Panc1 (cell line): ENCODE data around the gene YBEY. TPM values are rescaled to one million over a fixed set of nuclear protein-coding genes. Genes with fewer than 3 reads are reported as not detected.

ENCODE experiments used
- ATAC-seq: fragments of 200-7000 bp; cut with Tn5 transposase; 2 replicates; pipeline ENCODE4 v1.9.1; 2020; ENCODE audit warnings: mild to moderate bottlenecking, moderate library complexity
- BruUV-seq: library from RNA; stranded (reverse); fragments of 400-500 nt; replicated peaks from 2 replicates; lab custom pipeline; 2021; lab: Mats Ljungman, UMichigan
- CTCF ChIA-PET: fragments of 300-600 bp; sonication (Branson Sonifier 250); formaldehyde crosslinking; loops from one replicate; lab custom pipeline; 2022; ENCODE audit warnings: antibody characterized with exemption; lab: Charles Lee
- POLR2A ChIA-PET: fragments of 300-600 bp; sonication (Branson Sonifier 250); formaldehyde crosslinking; loops from one replicate; lab custom pipeline; 2022; ENCODE audit warnings: antibody characterized with exemption; lab: Charles Lee
- DNase-seq: peaks from one replicate; pipeline ENCODE4 v3.0.0-alpha.2; 2010; ENCODE audit warnings: low read depth, low spot score
- H3K27ac ChIP-seq: 2 replicates; pipeline ENCODE4 v1.5.1; 2011; ENCODE audit warnings: mild to moderate bottlenecking, low read length, inconsistent platforms
- H3K27me3 ChIP-seq: fragments of 200-500 bp; sonication (Bioruptor generic); 2 replicates; pipeline ENCODE4 v1.6.0; 2014; ENCODE audit warnings: low read length, inconsistent platforms; ENCODE audit not compliant: control insufficient read depth, insufficient read depth
- H3K36me3 ChIP-seq: fragments of 200-500 bp; sonication (Bioruptor generic); 2 replicates; pipeline ENCODE4 v1.5.1; 2014; ENCODE audit warnings: inconsistent platforms, mild to moderate bottlenecking, low read length, moderate library complexity; ENCODE audit not compliant: control insufficient read depth, insufficient read depth
- H3K4me1 ChIP-seq: 2 replicates; pipeline ENCODE4 v1.5.1; 2011; ENCODE audit warnings: inconsistent platforms, mild to moderate bottlenecking, low read length, moderate library complexity; ENCODE audit not compliant: control insufficient read depth, insufficient read depth
- H3K4me3 ChIP-seq, 2 experiments: 2 replicates each; pipeline ENCODE4 v1.5.1; 2011 to 2012; ENCODE audit warnings: low read depth in 2 of 2, low read length in 2 of 2, mild to moderate bottlenecking in 2 of 2, inconsistent platforms in 1 of 2, moderate library complexity in 1 of 2
- H3K9me3 ChIP-seq: fragments of 200-500 bp; sonication (Bioruptor generic); 2 replicates; pipeline ENCODE4 v1.5.1; 2014; ENCODE audit warnings: low read depth, mild to moderate bottlenecking, inconsistent platforms, low read length, moderate library complexity; ENCODE audit not compliant: control insufficient read depth, insufficient read depth
- POLR2AphosphoS5 ChIP-seq: IDR thresholded peaks from 2 replicates; pipeline ENCODE4 v1.6.1; 2012; ENCODE audit warnings: mild to moderate bottlenecking, low read depth, low read length, moderate library complexity
- SIN3A ChIP-seq: IDR thresholded peaks from 2 replicates; pipeline ENCODE4 v1.6.1; 2012; ENCODE audit warnings: low read depth, mild to moderate bottlenecking, low read length, moderate library complexity, borderline replicate concordance; ENCODE audit not compliant: insufficient read depth
- TCF7L2 ChIP-seq: IDR thresholded peaks from 2 replicates; pipeline ENCODE4 v1.6.1; 2011; ENCODE audit warnings: mild to moderate bottlenecking, low read depth, low read length, inconsistent platforms
- in situ Hi-C: cut with HindIII; loops from 2 replicates; pipeline ENCODE4 v1.10.0; 2016; ENCODE audit warnings: low sequenced_read_pairs, low pct_unique_long_range_greater_than_20kb
- intact Hi-C: fragments of 100-400 bp; cut with micrococcal nuclease; formaldehyde crosslinking; loops from one replicate; pipeline ENCODE4 v1.10.0; 2022; ENCODE audit not compliant: unreplicated experiment
- total RNA-seq: library from RNA; stranded (reverse); gene quantifications from one replicate; pipeline ENCODE4 v1.2.1, GENCODE V29; 2021; ENCODE audit not compliant: unreplicated experiment
- TF ChIP-seq, protein P1 (sequence below): fragments of 450-650 bp; IDR thresholded peaks from 2 replicates; pipeline ENCODE4 v1.5.1; 2017; ENCODE audit warnings: mild to moderate bottlenecking
- TF ChIP-seq, protein P2 (sequence below), 2 experiments: IDR thresholded peaks; 2 replicates each; pipeline ENCODE4 v1.6.1; 2011 to 2012; ENCODE audit warnings: low read depth in 2 of 2, control low read depth in 1 of 2, low read length in 1 of 2, mild to moderate bottlenecking in 1 of 2, moderate library complexity in 1 of 2; ENCODE audit not compliant: insufficient read depth in 1 of 2

Gene YBEY
- total RNA-seq, 1 experiment from 2014 or later: 10.7 TPM

GRCh38 chr21:46264690-46265144 is 21.4 kb upstream of the YBEY start:
- in situ Hi-C loops: no loop called here

GRCh38 chr21:46265736-46266525 is 20.2 kb upstream of the YBEY start:
- peaks cover 2% of the 10 kb centered on the region for H3K36me3 ChIP-seq
- BruUV-seq: no TSS peak
- POLR2A ChIA-PET: no interaction called here

More at GRCh38 chr21:46264690-46265144, 21.4 kb upstream of the YBEY start:
- Histone ChIP-seq H3K4me3 (no peak overlapping the region), H3K4me1 (peaks cover 10% of the 10 kb centered on the region), H3K27me3 (no peaks in the 10 kb centered on the region), H3K9me3 (no peaks in the 10 kb centered on the region), H3K27ac (no peak overlapping the region), H3K36me3 (peaks cover 3% of the 10 kb centered on the region)
- ChIA-PET CTCF (no interaction called here), POLR2A (no interaction called here)
- ATAC-seq: no peak
- no TSS peak for BruUV-seq
- no peak for DNase-seq
- intact Hi-C loops: no loop called here
- TF ChIP-seq, protein P1, sequence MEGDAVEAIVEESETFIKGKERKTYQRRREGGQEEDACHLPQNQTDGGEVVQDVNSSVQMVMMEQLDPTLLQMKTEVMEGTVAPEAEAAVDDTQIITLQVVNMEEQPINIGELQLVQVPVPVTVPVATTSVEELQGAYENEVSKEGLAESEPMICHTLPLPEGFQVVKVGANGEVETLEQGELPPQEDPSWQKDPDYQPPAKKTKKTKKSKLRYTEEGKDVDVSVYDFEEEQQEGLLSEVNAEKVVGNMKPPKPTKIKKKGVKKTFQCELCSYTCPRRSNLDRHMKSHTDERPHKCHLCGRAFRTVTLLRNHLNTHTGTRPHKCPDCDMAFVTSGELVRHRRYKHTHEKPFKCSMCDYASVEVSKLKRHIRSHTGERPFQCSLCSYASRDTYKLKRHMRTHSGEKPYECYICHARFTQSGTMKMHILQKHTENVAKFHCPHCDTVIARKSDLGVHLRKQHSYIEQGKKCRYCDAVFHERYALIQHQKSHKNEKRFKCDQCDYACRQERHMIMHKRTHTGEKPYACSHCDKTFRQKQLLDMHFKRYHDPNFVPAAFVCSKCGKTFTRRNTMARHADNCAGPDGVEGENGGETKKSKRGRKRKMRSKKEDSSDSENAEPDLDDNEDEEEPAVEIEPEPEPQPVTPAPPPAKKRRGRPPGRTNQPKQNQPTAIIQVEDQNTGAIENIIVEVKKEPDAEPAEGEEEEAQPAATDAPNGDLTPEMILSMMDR: no peak

More at GRCh38 chr21:46265736-46266525, 20.2 kb upstream of the YBEY start:
- H3K27me3 ChIP-seq: no peaks in the 10 kb centered on the region
- H3K4me1 ChIP-seq: peaks cover 19% of the 10 kb centered on the region
- CTCF ChIA-PET: no interaction called here
- no peak for DNase-seq
- ATAC-seq: no peak
- H3K4me3 ChIP-seq: no peak overlapping the region
- no peak for TF ChIP-seq SIN3A
- no peak for TF ChIP-seq POLR2AphosphoS5
- TF ChIP-seq, protein P1: no peak
- TF ChIP-seq, protein P2, sequence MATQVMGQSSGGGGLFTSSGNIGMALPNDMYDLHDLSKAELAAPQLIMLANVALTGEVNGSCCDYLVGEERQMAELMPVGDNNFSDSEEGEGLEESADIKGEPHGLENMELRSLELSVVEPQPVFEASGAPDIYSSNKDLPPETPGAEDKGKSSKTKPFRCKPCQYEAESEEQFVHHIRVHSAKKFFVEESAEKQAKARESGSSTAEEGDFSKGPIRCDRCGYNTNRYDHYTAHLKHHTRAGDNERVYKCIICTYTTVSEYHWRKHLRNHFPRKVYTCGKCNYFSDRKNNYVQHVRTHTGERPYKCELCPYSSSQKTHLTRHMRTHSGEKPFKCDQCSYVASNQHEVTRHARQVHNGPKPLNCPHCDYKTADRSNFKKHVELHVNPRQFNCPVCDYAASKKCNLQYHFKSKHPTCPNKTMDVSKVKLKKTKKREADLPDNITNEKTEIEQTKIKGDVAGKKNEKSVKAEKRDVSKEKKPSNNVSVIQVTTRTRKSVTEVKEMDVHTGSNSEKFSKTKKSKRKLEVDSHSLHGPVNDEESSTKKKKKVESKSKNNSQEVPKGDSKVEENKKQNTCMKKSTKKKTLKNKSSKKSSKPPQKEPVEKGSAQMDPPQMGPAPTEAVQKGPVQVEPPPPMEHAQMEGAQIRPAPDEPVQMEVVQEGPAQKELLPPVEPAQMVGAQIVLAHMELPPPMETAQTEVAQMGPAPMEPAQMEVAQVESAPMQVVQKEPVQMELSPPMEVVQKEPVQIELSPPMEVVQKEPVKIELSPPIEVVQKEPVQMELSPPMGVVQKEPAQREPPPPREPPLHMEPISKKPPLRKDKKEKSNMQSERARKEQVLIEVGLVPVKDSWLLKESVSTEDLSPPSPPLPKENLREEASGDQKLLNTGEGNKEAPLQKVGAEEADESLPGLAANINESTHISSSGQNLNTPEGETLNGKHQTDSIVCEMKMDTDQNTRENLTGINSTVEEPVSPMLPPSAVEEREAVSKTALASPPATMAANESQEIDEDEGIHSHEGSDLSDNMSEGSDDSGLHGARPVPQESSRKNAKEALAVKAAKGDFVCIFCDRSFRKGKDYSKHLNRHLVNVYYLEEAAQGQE (IDR thresholded peaks at IDR 0.05; ENCODE audit: insufficient read depth in 1 of 2, low read depth in 2 of 2, low read length in 1 of 2): no peak
- TF ChIP-seq TCF7L2: no peak
- intact Hi-C loops (no loop called here), in situ Hi-C loops (no loop called here)
- no peak overlapping the region for H3K27ac ChIP-seq
- no peaks in the 10 kb centered on the region for H3K9me3 ChIP-seq
